ENCODE data around the gene CDRT15L2. TPM values are rescaled to one million over a fixed set of nuclear protein-coding genes. Genes with fewer than 3 reads are reported as not detected.

Gene CDRT15L2
- total and polyA plus RNA-seq, 4 donors = not detected

DNA sequence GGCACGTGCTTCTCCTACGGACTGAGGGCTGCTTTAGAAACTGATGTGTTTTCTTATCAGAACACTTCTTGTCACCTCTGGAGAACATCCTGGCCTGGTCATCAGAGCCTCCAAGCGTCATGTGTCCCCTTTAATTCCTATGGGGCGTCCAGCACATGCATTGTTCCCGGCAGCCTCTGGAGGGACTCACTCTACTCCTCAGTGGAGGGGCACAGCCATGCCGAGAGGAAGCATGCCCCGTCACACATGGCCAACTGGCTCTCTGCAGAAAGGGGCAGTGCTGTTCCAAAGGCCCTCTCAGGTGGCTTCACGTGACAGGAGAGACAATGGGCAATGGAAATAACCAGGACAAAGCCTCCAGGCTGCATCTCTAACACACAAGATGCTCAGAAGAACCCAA lies 31.8 kb downstream of the CDRT15L2 start:
- H3K9ac ChIP-seq (ENCODE audit: low read depth in 1 of 2, low read length in 2 of 2) = no peak overlapping the region
- no peak for DNase-seq (ENCODE audit: low spot score)
- H3K4me1 ChIP-seq (ENCODE audit: control insufficient read depth in 4 of 4, insufficient read depth in 4 of 4, low read length in 3 of 4) = no peaks in the 10 kb centered on the region
- 83% methylated on average over 8 of the region's 8 CpGs for WGBS
- H3K36me3 ChIP-seq (ENCODE audit: control insufficient read depth in 4 of 4, insufficient read depth in 3 of 4, low read depth in 1 of 4, low read length in 3 of 4) = no peaks in the 10 kb centered on the region
- no peak overlapping the region for H3K27ac ChIP-seq (ENCODE audit: low read depth in 1 of 2, low read length in 2 of 2)
- TF ChIP-seq SP1 (IDR thresholded peaks at IDR 0.05) (no peak), FOXA1 (IDR thresholded peaks at IDR 0.05) (no peak), RAD21 (IDR thresholded peaks at IDR 0.05) (no peak), JUND (IDR thresholded peaks at IDR 0.05) (no peak), ZBTB33 (IDR thresholded peaks at IDR 0.05) (no peak), FOXA2 (IDR thresholded peaks at IDR 0.05) (no peak), CTCF (IDR thresholded peaks at IDR 0.05; ENCODE audit: low read depth, low read length, missing input control) (no peak), HNF4G (IDR thresholded peaks at IDR 0.05) (no peak), NR2F2 (IDR thresholded peaks at IDR 0.05) (no peak), GABPA (IDR thresholded peaks at IDR 0.05 in 1 of 2, conservative IDR thresholded peaks at IDR 0.05 in 1 of 2) (no peak)
- TF ChIP-seq, protein P1, sequence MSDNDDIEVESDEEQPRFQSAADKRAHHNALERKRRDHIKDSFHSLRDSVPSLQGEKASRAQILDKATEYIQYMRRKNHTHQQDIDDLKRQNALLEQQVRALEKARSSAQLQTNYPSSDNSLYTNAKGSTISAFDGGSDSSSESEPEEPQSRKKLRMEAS (IDR thresholded peaks at IDR 0.05) = no peak
- TF ChIP-seq, protein P2, sequence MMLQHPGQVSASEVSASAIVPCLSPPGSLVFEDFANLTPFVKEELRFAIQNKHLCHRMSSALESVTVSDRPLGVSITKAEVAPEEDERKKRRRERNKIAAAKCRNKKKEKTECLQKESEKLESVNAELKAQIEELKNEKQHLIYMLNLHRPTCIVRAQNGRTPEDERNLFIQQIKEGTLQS (IDR thresholded peaks at IDR 0.05) = no peak
- TF ChIP-seq, protein P3, sequence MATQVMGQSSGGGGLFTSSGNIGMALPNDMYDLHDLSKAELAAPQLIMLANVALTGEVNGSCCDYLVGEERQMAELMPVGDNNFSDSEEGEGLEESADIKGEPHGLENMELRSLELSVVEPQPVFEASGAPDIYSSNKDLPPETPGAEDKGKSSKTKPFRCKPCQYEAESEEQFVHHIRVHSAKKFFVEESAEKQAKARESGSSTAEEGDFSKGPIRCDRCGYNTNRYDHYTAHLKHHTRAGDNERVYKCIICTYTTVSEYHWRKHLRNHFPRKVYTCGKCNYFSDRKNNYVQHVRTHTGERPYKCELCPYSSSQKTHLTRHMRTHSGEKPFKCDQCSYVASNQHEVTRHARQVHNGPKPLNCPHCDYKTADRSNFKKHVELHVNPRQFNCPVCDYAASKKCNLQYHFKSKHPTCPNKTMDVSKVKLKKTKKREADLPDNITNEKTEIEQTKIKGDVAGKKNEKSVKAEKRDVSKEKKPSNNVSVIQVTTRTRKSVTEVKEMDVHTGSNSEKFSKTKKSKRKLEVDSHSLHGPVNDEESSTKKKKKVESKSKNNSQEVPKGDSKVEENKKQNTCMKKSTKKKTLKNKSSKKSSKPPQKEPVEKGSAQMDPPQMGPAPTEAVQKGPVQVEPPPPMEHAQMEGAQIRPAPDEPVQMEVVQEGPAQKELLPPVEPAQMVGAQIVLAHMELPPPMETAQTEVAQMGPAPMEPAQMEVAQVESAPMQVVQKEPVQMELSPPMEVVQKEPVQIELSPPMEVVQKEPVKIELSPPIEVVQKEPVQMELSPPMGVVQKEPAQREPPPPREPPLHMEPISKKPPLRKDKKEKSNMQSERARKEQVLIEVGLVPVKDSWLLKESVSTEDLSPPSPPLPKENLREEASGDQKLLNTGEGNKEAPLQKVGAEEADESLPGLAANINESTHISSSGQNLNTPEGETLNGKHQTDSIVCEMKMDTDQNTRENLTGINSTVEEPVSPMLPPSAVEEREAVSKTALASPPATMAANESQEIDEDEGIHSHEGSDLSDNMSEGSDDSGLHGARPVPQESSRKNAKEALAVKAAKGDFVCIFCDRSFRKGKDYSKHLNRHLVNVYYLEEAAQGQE (IDR thresholded peaks at IDR 0.05) = no peak
- no peaks in the 10 kb centered on the region for H3K27me3 ChIP-seq (ENCODE audit: control insufficient read depth in 4 of 4, insufficient read depth in 4 of 4, low read length in 3 of 4)
- no peak overlapping the region for H3K4me3 ChIP-seq (ENCODE audit: low read depth in 1 of 3, low read length in 3 of 3)
- no peaks in the 10 kb centered on the region for H3K9me3 ChIP-seq (ENCODE audit: control insufficient read depth in 4 of 4, low read length in 3 of 4)

DNA sequence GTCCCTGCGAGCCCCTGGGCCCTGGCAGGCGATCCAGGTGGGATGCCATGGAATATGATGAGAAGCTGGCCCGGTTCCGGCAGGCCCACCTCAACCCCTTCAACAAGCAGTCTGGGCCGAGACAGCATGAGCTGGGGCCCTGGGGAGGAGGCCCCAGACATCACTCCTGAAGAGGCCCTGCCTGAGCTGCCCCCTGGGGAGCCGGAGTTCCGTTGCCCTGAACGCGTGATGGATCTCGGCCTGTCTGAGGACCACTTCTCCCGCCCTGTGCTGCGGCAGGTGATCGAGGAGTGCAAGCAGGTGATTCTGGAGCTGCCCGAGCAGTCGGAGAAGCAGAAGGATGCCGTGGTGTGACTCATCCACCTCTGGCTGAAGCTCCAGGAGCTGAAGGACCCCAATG lies 33.1 kb downstream of the CDRT15L2 start:
- H3K9ac ChIP-seq (ENCODE audit: low read depth in 1 of 2, low read length in 2 of 2) = no peak overlapping the region
- H3K4me1 ChIP-seq (ENCODE audit: control insufficient read depth in 4 of 4, insufficient read depth in 4 of 4, low read length in 3 of 4) = no peaks in the 10 kb centered on the region
- H3K9me3 ChIP-seq (ENCODE audit: control insufficient read depth in 4 of 4, low read length in 3 of 4) = no peaks in the 10 kb centered on the region
- H3K4me3 ChIP-seq (ENCODE audit: low read depth in 1 of 3, low read length in 3 of 3) = no peak overlapping the region
- WGBS = 94% methylated on average over 16 of the region's 16 CpGs
- no peak for TF ChIP-seq CTCF (IDR thresholded peaks at IDR 0.05; ENCODE audit: low read depth, low read length, missing input control)
- TF ChIP-seq EGR1 (IDR thresholded peaks at IDR 0.05; ENCODE audit: low read depth in 2 of 2) = no peak
- TF ChIP-seq HNF4G (IDR thresholded peaks at IDR 0.05) = no peak
- no peak for TF ChIP-seq FOXA2 (IDR thresholded peaks at IDR 0.05)
- TF ChIP-seq RAD21 (IDR thresholded peaks at IDR 0.05) = no peak
- no peak overlapping the region for H3K27ac ChIP-seq (ENCODE audit: low read depth in 1 of 2, low read length in 2 of 2)
- DNase-seq (ENCODE audit: low spot score) = no peak
- no peaks in the 10 kb centered on the region for H3K27me3 ChIP-seq (ENCODE audit: control insufficient read depth in 4 of 4, insufficient read depth in 4 of 4, low read length in 3 of 4)
- H3K36me3 ChIP-seq (ENCODE audit: control insufficient read depth in 4 of 4, insufficient read depth in 3 of 4, low read depth in 1 of 4, low read length in 3 of 4) = no peaks in the 10 kb centered on the region

Data from liver (tissue), 9 donors.